NAMALWA (cell line): ENCODE data around the gene SFXN5.

ENCODE experiments used
- DNase-seq: peaks from one replicate; pipeline ENCODE4 v3.0.0-alpha.2; 2015; ENCODE audit warnings: low spot score

SFXN5 gene

GRCh38 chr2:72940786-72941185 lies 130.7 kb downstream of the SFXN5 start:
- no peak for DNase-seq

- DNase-seq = no peak
Measured at GRCh38 chr2:72940361-72940760, 131.2 kb downstream of the SFXN5 start.

- DNase-seq = no peak
Measured at GRCh38 chr2:72938455-72938854, 133.1 kb downstream of the SFXN5 start.

DNA sequence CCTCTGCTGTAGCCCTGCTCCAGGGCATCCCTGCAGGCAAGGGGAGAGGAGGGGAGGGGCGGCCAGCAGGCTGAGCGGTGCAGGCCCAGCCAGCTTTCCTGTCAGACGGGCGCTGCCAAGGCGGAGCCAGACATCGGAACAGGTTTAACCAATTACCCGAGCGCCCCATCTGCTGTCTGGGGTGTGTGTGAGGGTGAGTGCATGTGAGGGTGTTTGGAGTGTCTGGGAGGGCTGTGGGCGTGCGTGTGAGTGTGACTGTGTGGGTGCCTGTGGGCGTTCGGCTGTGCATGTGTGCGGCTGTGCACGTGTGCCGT lies 134.2 kb downstream of the SFXN5 start:
- no peak for DNase-seq

DNA sequence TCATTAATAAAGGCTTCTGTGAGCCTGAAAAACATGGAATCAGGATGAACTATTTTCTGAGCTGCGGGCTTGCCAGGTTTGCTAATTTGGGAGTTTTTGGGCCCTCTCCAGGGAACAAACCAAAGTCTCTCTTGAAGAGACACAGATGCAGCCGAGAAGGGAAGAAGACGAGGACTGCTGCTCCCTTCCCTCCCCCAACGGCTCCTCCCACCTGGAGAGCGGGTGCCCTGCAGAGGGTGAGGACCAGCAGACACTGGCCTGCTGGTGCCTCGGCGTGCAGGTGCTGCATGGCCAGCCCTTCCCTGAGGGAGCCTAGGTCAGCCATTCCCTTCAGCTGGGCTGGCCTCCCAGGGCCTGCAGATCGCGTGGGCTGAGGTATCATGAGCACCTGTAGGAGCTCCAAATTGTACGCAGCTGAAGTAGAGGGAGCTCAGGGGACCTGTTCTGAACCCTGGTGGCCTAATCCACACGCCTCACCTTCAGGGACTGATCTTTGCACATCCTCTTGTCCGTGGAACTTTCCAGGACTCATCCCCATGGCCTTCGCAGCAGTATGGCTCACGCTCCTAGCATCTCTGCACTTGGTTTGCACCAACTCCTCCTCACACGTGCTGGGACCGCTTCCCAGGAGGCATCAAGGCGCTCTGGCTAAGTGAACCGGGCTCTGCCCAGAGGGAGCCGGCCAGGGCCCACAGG lies 134.7 kb downstream of the SFXN5 start:
- DNase-seq = no peak

GRCh38 chr2:72935611-72935957 lies 135.9 kb downstream of the SFXN5 start:
- no peak for DNase-seq

DNA sequence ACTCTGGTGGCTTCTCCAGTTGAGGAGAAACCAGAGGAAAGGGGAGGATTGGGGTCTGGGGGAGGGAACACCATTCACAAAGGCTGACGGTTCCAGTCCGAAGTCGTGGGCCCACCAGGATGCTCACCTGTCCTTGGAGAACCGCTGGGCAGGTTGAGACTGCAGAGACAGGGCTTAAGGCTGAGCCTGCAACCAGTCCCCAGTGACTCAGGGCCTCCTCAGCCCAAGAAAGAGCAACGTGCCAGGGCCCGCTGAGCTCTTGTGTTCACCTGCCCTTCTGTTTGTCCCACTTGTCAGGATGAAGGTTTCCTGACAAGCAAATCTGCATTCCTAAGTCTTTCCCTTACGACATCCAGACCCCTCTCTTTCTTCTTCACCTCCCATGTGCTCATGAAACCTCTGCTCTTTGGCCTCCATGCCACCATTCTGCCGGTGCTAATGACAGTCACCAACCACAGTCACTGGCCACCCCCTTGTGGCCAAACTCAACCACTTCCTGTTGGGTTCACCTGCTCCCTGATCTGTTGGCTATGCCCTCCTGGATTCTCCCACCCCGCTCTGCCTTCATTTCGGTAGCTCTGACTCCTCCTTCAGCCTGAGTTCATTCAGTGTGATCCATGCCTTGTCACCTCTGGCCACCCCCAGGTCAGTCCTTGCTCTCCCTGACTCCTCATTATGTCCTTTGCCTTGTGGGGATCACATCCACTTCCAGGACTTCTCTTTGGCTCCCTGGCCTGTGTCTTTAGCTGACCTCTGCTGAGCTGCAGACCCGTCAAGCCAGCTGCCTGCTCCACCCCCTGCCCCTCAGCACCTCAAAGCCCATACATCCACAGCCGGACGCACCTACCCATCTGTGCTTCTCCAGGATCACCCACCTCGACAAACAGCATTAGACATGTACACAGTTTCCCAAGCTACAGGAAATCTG lies 136.6 kb downstream of the SFXN5 start:
- DNase-seq = peak; percentile 32

GRCh38 chr2:72933646-72934151 lies 137.8 kb downstream of the SFXN5 start:
- no peak for DNase-seq

DNA sequence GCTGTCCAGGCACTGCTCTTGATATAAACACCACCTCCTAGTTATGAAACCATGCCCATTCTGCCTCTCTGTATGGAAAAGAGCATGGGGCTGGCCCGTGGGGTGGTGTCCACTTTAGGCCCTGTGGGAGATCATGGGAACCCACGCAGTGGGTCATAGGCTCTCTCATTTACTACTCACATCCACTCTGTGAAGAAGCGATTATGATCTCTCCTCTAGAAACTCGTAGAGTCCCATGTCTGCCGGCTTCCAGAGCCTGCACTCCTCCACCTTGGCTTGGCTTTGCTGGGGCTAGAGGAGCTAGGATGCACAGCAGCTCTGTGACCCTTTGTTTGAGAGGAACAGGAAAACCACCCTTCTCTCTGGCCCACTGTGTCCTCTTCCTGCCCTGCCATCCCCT lies 138.3 kb downstream of the SFXN5 start:
- no peak for DNase-seq

- no peak for DNase-seq
Measured at GRCh38 chr2:72932805-72933204, 138.7 kb downstream of the SFXN5 start.

- DNase-seq = no peak
Measured at GRCh38 chr2:72932045-72932740, 139.3 kb downstream of the SFXN5 start.

- DNase-seq = no peak
Measured at GRCh38 chr2:72931280-72931910, 140.1 kb downstream of the SFXN5 start.

- no peak for DNase-seq
Measured at GRCh38 chr2:72929010-72929409, 142.5 kb downstream of the SFXN5 start.

GRCh38 chr2:72927619-72928550 lies 143.6 kb downstream of the SFXN5 start:
- DNase-seq = no peak

- no peak for DNase-seq
Measured at GRCh38 chr2:72926811-72927465, 144.6 kb downstream of the SFXN5 start.

DNA sequence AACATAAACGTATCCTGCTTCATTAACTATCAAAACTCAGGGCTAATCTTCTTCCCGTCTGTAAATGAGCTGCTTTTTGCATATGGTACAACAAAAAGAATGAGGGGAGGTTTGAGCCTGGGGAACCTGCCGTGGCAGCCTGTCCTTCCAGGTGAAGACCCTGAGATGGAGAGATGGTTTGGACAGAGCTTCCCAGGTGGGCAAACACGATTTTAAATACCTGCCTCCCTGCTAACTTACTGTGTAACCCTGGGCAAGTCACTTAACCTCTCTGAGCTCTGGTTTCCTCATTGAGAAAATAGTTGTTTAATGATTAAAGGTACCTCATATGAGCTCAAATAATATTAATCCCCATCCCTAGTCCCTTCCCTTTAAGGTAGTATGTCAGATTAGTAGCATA lies 145.1 kb downstream of the SFXN5 start:
- no peak for DNase-seq

DNA sequence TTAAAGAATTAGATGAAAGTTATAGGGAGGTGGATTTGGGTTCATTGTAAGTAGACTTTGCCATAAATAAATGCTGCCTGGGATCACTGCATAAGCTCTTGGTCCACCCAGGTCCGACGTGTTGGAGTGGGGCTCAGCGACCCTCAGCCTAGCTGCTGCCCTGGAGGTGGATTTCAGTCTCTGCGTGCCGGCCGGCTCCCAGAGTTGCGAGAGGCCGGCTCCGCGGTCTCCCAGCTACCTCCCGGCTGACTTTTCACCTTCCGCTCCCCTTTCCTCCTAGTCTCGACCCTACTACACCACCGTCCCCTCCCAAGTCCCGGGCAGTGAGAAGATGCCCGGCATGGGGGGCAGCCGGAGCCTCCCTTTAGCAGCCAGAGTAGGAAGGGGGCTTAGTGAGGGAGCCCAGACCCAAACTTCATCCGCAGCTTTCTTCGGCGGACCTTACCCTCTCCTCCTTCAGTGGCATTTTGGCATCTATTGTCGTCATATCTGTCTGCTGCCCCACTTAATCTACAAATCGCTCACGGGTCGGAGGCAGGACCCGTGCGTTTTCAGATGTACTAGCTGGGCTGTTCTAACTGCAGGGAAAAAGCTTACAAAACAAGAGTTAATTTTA lies 146.1 kb downstream of the SFXN5 start:
- no peak for DNase-seq

GRCh38 chr2:72924353-72925240 lies 146.9 kb downstream of the SFXN5 start:
- DNase-seq = no peak

- no peak for DNase-seq
Measured at GRCh38 chr2:72923833-72924352, 147.6 kb downstream of the SFXN5 start.
